K562 (cell line): Measurements from ENCODE around the gene NDRG4. TPM values are rescaled to one million over a fixed set of nuclear protein-coding genes. Genes with fewer than 3 reads are reported as not detected.

Source experiments
- AFF4 ChIP-seq: sonication (generic); formaldehyde crosslinking; IDR thresholded peaks from 2 replicates; pipeline ENCODE4 v1.8.0; 2023; ENCODE audit warnings: mild to moderate bottlenecking, missing genetic modification reagents
- COPS2 ChIP-seq: fragments of 450-650 bp; conservative IDR thresholded peaks from 2 replicates; pipeline ENCODE4 v1.6.1; 2016; ENCODE audit warnings: mild to moderate bottlenecking, moderate library complexity
- CTCF ChIP-seq, 3 experiments: IDR thresholded peaks in 2 of 3; conservative IDR thresholded peaks in 1 of 3; 2 replicates each; pipeline ENCODE4 v1.5.1; 2011 to 2012; ENCODE audit warnings: low read length in 3 of 3, mild to moderate bottlenecking in 3 of 3, control low read depth in 2 of 3, improper control_type of control experiment in 1 of 3, inconsistent platforms in 1 of 3, low read depth in 1 of 3, mixed read lengths in 1 of 3, moderate library complexity in 1 of 3; ENCODE audit not compliant: insufficient read depth in 2 of 3
- EP400 ChIP-seq: fragments of 450-650 bp; IDR thresholded peaks from 2 replicates; pipeline ENCODE4 v1.6.1; 2017; ENCODE audit warnings: antibody characterized with exemption, mild to moderate bottlenecking, moderate library complexity
- MYC ChIP-seq, 2 experiments: fragments of 250-450 bp in 1 of 2; sonication (Bioruptor Pico) in 1 of 2; IDR thresholded peaks; 2 replicates each; pipeline versions ENCODE4 v1.5.1 to v1.6.1; 2012 to 2021; ENCODE audit warnings: low read depth in 2 of 2, borderline replicate concordance in 1 of 2, improper control_type of control experiment in 1 of 2, low read length in 1 of 2, mild to moderate bottlenecking in 1 of 2, moderate library complexity in 1 of 2
- STAG1 ChIP-seq: sonication (generic); formaldehyde crosslinking; IDR thresholded peaks from 2 replicates; pipeline ENCODE4 v1.5.0; 2020; ENCODE audit warnings: missing genetic modification reagents, borderline replicate concordance
- TCF3 ChIP-seq: sonication (generic); formaldehyde crosslinking; IDR thresholded peaks from 2 replicates; pipeline ENCODE4 v1.4.0; 2020; ENCODE audit warnings: mild to moderate bottlenecking, missing genetic modification reagents
- TOE1 ChIP-seq, 2 experiments: fragments of 450-650 bp in 1 of 2; sonication (generic) in 1 of 2; formaldehyde crosslinking in 1 of 2; IDR thresholded peaks; 2 replicates each; pipeline versions ENCODE4 v1.7.1 to v1.8.0; 2016 to 2022; ENCODE audit warnings: borderline replicate concordance in 2 of 2, mild to moderate bottlenecking in 2 of 2, antibody characterized with exemption in 1 of 2, inconsistent platforms in 1 of 2, low read depth in 1 of 2, missing genetic modification reagents in 1 of 2, moderate library complexity in 1 of 2
- XRCC5 ChIP-seq: fragments of 200-400 bp; formaldehyde crosslinking; IDR thresholded peaks from 2 replicates; pipeline ENCODE4 v1.6.1; 2017; ENCODE audit warnings: low read depth, mild to moderate bottlenecking, low read length
- polyA plus RNA-seq, 8 experiments: library from polyadenylated mRNA; depleted of rRNA in 4 of 8; stranded (reverse) in 5 of 8; unstranded in 3 of 8; fragments of >200 nt; fragmentation: Nextera tagmentation in 2 of 8; fragmentation: Illumina TruSeq in 1 of 8; extraction: Ambion mirVana in 2 of 8; extraction: Trizol in 1 of 8; gene quantifications; 2 replicates each; pipeline versions ENCODE4 v1.2.1 to v1.2.3, GENCODE V29; 2011 to 2014; ENCODE audit warnings: inconsistent platforms in 1 of 8, missing spikeins in 1 of 8
- total RNA-seq, 7 experiments: library from RNA; depleted of rRNA in 6 of 7; stranded (reverse); fragments of >200 nt in 6 of 7; fragmentation: Illumina TruSeq in 2 of 7; extraction: Trizol in 2 of 7; gene quantifications; 2 replicates each; pipeline versions ENCODE4 v1.2.1 to v1.2.3, GENCODE V29; 2011 to 2021; ENCODE audit warnings: low replicate concordance in 1 of 7
- TF ChIP-seq, protein P1 (sequence below): IDR thresholded peaks from 2 replicates; pipeline ENCODE4 v1.6.1; 2011; ENCODE audit warnings: borderline replicate concordance, low read depth, mild to moderate bottlenecking, moderate library complexity, low read length; ENCODE audit not compliant: insufficient read depth, poor library complexity, severe bottlenecking
- TF ChIP-seq, protein P2 (sequence below): sonication (generic); formaldehyde crosslinking; IDR thresholded peaks from 2 replicates; pipeline ENCODE4 v1.9.0; 2022; ENCODE audit warnings: mild to moderate bottlenecking, missing genetic modification reagents
- TF ChIP-seq, protein P3 (sequence below), 2 experiments: fragments of 450-650 bp; conservative IDR thresholded peaks; 2 replicates each; pipeline ENCODE4 v1.6.1; 2017; ENCODE audit warnings: mild to moderate bottlenecking in 2 of 2, moderate library complexity in 2 of 2

Gene NDRG4
- total and polyA plus RNA-seq, 9 of the 15 experiments (the other 6 are each of a cell fraction or from before 2014, with no cell fraction given), result 0.06 to 0.95 (median 0.28) TPM

DNA sequence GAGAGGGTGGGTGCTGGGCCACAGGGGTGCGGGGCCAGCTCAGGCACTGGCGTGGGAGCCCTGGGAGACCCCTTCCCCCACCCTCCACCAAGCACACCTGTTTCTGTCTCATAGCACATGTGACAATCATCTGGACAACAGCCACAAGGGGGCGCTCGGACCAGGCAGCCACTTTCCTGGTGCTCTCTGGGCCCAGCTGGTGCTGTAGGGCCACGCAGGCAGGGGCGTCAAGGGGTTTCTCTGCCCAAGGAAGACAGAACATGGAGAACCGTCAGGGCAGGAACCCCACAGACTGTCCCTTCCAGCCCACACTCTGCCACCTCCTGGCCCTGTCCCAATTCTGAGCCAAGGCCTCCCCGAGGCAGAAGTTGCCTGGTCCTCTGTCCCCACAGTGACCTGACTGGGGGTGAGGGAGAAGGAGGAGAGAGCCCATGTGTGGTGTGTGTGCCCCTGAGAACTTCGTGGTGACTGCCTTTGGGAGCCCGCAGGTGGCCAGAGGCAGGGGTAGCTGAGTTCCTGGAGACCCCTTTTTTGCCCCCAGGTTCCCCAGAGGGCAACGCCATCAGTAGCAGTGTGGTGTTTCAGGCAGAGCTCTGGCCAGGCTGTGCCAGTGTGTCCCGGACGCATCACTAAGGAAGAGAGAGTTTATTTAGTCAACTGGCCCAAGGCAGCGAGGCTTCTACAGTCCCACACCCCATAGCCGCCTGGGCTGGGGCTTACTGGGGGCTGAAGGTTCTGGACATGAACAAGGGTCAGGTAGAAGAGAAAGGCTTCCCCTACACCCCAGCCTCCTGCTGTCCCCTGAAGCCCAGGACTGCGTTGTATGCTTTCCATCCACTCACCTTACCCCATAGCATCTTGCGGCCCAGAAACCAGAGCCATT, 12.2 kb downstream of the NDRG4 start (continued):
- TF ChIP-seq AFF4 (CRISPR knock-in tag) (0 out of 2 replicates have a peak, but pooled peaks have one; percentile 25), STAG1 (CRISPR knock-in tag) (peak; percentile 17; the same call in 1 of the 2 replicates), COPS2 (no peak), TCF3 (CRISPR knock-in tag) (0 out of 2 replicates have a peak, but pooled peaks have one; percentile 26), TOE1 (IDR thresholded peaks at IDR 0.05; ENCODE audit: borderline replicate concordance) (peak; percentile 37; the same call in 1 of the 2 replicates), TOE1 (CRISPR knock-in tag; IDR thresholded peaks at IDR 0.05; ENCODE audit: borderline replicate concordance, low read depth) (no peak), MYC (IDR thresholded peaks at IDR 0.05; ENCODE audit: low read depth, low read length) (peak; percentile 61; the same call in 1 of the 2 replicates), MYC (CRISPR knock-in tag; IDR thresholded peaks at IDR 0.05; ENCODE audit: borderline replicate concordance, low read depth) (no peak), XRCC5 (peak; percentile 69; the same call in 1 of the 2 replicates), CTCF (IDR thresholded peaks at IDR 0.05 in 2 of 3, conservative IDR thresholded peaks at IDR 0.05 in 1 of 3; ENCODE audit: insufficient read depth in 2 of 3, low read depth in 1 of 3, low read length in 3 of 3) (peak; percentile 74 to 87 (median 86)), EP400 (no peak)
- TF ChIP-seq, protein P1, sequence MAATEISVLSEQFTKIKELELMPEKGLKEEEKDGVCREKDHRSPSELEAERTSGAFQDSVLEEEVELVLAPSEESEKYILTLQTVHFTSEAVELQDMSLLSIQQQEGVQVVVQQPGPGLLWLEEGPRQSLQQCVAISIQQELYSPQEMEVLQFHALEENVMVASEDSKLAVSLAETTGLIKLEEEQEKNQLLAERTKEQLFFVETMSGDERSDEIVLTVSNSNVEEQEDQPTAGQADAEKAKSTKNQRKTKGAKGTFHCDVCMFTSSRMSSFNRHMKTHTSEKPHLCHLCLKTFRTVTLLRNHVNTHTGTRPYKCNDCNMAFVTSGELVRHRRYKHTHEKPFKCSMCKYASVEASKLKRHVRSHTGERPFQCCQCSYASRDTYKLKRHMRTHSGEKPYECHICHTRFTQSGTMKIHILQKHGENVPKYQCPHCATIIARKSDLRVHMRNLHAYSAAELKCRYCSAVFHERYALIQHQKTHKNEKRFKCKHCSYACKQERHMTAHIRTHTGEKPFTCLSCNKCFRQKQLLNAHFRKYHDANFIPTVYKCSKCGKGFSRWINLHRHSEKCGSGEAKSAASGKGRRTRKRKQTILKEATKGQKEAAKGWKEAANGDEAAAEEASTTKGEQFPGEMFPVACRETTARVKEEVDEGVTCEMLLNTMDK, result peak; percentile 83
- TF ChIP-seq, protein P2, sequence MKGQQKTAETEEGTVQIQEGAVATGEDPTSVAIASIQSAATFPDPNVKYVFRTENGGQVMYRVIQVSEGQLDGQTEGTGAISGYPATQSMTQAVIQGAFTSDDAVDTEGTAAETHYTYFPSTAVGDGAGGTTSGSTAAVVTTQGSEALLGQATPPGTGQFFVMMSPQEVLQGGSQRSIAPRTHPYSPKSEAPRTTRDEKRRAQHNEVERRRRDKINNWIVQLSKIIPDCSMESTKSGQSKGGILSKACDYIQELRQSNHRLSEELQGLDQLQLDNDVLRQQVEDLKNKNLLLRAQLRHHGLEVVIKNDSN (CRISPR knock-in tag), result peak; percentile 57; the same call in 1 of the 2 replicates
- TF ChIP-seq, protein P3, sequence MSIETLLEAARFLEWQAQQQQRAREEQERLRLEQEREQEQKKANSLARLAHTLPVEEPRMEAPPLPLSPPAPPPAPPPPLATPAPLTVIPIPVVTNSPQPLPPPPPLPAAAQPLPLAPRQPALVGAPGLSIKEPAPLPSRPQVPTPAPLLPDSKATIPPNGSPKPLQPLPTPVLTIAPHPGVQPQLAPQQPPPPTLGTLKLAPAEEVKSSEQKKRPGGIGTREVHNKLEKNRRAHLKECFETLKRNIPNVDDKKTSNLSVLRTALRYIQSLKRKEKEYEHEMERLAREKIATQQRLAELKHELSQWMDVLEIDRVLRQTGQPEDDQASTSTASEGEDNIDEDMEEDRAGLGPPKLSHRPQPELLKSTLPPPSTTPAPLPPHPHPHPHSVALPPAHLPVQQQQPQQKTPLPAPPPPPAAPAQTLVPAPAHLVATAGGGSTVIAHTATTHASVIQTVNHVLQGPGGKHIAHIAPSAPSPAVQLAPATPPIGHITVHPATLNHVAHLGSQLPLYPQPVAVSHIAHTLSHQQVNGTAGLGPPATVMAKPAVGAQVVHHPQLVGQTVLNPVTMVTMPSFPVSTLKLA (conservative IDR thresholded peaks at IDR 0.05), result peak; percentile 16 to 57; a peak in 2 of 4 replicates
